Measurements from ENCODE around the gene ADH5.
"Not testable (repeated sequence)": the region's sequence is repeated elsewhere in the genome, so short reads cannot be mapped to it uniquely, and the experiment has no call there.

The ADH5 gene

GRCh38 chr4:99088481-99089365, at the start of gene ADH5:
Gene ADH5 (minus strand): TSS chr4:99088788. CDS start chr4:99088700, 88 bp downstream.
- peak; percentile 94 for DNase-seq

GRCh38 chr4:99136329-99136728, 47.7 kb upstream of the ADH5 start:
- no peak for DNase-seq

- DNase-seq = no peak
Measured at GRCh38 chr4:99135541-99136162, 47.1 kb upstream of the ADH5 start.

- no peak for DNase-seq
Measured at GRCh38 chr4:99134586-99134985, 46.0 kb upstream of the ADH5 start.

GRCh38 chr4:99131378-99131777, 42.8 kb upstream of the ADH5 start:
- DNase-seq = no peak

- no peak for DNase-seq
Measured at GRCh38 chr4:99126376-99126775, 37.8 kb upstream of the ADH5 start.

- no peak for DNase-seq
Measured at GRCh38 chr4:99121008-99121407, 32.4 kb upstream of the ADH5 start.

GRCh38 chr4:99120501-99120900, 31.9 kb upstream of the ADH5 start:
- no peak for DNase-seq

GRCh38 chr4:99117876-99118693, 29.5 kb upstream of the ADH5 start:
- DNase-seq = no peak

GRCh38 chr4:99117122-99117841, 28.7 kb upstream of the ADH5 start:
- not testable (repeated sequence) for DNase-seq

GRCh38 chr4:99109286-99109685, 20.7 kb upstream of the ADH5 start:
- not testable (repeated sequence) for DNase-seq

- DNase-seq = no peak
Measured at GRCh38 chr4:99104153-99104552, 15.6 kb upstream of the ADH5 start.

- no peak for DNase-seq
Measured at GRCh38 chr4:99103166-99103565, 14.6 kb upstream of the ADH5 start.

- no peak for DNase-seq
Measured at GRCh38 chr4:99102634-99103033, 14.0 kb upstream of the ADH5 start.

- no peak for DNase-seq
Measured at GRCh38 chr4:99100876-99101275, 12.3 kb upstream of the ADH5 start.

GRCh38 chr4:99099814-99100213, 11.2 kb upstream of the ADH5 start:
- not testable (repeated sequence) for DNase-seq

- no peak for DNase-seq
Measured at GRCh38 chr4:99099311-99099710, 10.7 kb upstream of the ADH5 start.

GRCh38 chr4:99091841-99092240, 3.3 kb upstream of the ADH5 start:
- not testable (repeated sequence) for DNase-seq

- DNase-seq = no peak
Measured at GRCh38 chr4:99091216-99091575, 2.6 kb upstream of the ADH5 start.

- no peak for DNase-seq
Measured at GRCh38 chr4:99090481-99091215, 2.1 kb upstream of the ADH5 start.

- DNase-seq = no peak
Measured at GRCh38 chr4:99088023-99088449, 552 bp downstream of the ADH5 start.

- no peak for DNase-seq
Measured at GRCh38 chr4:99084595-99084994, 4.0 kb downstream of the ADH5 start.
